Cardiac muscle cell (in vitro differentiated cells and primary cell): ENCODE results near the gene AGAP1. TPM values are rescaled to one million over a fixed set of nuclear protein-coding genes. Genes with fewer than 3 reads are reported as not detected.

ENCODE experiments used
- DNase-seq, 2 donors: peaks; one replicate each; pipeline versions ENCODE4 v3.0.0 to v3.0.0-alpha.2; 2010 to 2017; ENCODE audit warnings: low read depth in 1 of 2, low spot score in 1 of 2
- H3K27ac ChIP-seq: fragments of 200-600 bp; sonication (generic); 2 replicates; pipeline ENCODE4 v1.5.1; 2016
- H3K27me3 ChIP-seq: fragments of 200-600 bp; sonication (generic); 2 replicates; pipeline ENCODE4 v1.6.0; 2016; ENCODE audit warnings: control low read depth
- H3K36me3 ChIP-seq: fragments of 200-600 bp; sonication (generic); 2 replicates; pipeline ENCODE4 v1.5.1; 2016; ENCODE audit warnings: control low read depth
- H3K4me1 ChIP-seq: fragments of 200-600 bp; sonication (generic); 2 replicates; pipeline ENCODE4 v1.8.1; 2017; ENCODE audit warnings: low read depth, mild to moderate bottlenecking, mixed run types
- H3K4me3 ChIP-seq: fragments of 200-600 bp; sonication (generic); 2 replicates; pipeline ENCODE4 v1.5.1; 2016; ENCODE audit warnings: mild to moderate bottlenecking
- H3K9me3 ChIP-seq: fragments of 200-600 bp; sonication (generic); 2 replicates; pipeline ENCODE4 v1.5.1; 2017; ENCODE audit warnings: low read depth, mild to moderate bottlenecking, control low read depth
- polyA plus RNA-seq: library from polyadenylated mRNA; unstranded; fragments of >200 nt; fragmentation: Nextera tagmentation; extraction: Ambion mirVana; gene quantifications from 2 replicates; pipeline ENCODE4 v1.2.1, GENCODE V29; 2016
- total RNA-seq: library from RNA; depleted of rRNA; stranded (reverse); fragments of >200 nt; gene quantifications from 2 replicates; pipeline ENCODE4 v1.2.3, GENCODE V29; 2016
- TF ChIP-seq, protein P1 (sequence below): IDR thresholded peaks from 2 replicates; pipeline ENCODE4 v1.5.1; 2012; ENCODE audit warnings: low read depth, mild to moderate bottlenecking, low read length

The AGAP1 gene
- total and polyA plus RNA-seq, 2 experiments from 2014 or later = 8.6 to 38.2 TPM

DNA sequence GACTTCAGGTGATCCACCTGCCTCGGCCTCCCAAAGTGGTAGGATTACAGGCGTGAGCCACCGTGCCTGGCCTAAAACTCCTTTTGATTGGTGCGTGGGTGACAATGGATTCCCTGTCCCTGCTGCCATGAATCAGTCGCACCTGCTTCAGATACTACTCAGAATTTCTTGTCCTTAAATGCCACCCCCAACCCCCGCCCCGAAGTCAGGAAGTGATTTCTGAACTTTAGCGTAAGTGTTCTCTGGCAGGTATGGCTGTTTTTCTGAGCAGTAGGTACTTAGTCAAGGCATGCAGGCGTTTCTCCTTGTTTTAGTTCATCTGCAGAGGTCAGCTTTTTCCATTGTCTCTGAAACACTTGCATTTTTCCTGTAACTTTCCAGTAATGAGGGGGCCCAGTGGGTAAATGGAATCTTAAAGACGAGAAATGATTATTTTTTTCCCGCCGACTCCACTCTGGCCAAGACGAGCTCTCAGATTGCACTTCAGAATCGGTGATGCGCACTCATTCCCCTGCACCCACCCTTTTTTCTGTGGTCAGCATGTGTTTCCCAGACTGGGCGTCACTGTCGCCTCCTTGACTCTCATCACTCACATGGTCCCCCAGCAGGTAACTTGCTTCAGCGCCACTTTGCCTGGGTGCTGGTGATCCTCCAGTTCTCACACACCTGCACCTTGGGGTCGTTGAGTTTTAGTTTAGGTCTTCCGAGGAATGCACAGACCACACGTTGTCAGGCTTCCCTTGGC, 494.6 kb downstream of the AGAP1 start:
- no peak overlapping the region for H3K4me3 ChIP-seq
- no peaks in the 10 kb centered on the region for H3K27me3 ChIP-seq
- no peaks in the 10 kb centered on the region for H3K36me3 ChIP-seq
- TF ChIP-seq, protein P1, sequence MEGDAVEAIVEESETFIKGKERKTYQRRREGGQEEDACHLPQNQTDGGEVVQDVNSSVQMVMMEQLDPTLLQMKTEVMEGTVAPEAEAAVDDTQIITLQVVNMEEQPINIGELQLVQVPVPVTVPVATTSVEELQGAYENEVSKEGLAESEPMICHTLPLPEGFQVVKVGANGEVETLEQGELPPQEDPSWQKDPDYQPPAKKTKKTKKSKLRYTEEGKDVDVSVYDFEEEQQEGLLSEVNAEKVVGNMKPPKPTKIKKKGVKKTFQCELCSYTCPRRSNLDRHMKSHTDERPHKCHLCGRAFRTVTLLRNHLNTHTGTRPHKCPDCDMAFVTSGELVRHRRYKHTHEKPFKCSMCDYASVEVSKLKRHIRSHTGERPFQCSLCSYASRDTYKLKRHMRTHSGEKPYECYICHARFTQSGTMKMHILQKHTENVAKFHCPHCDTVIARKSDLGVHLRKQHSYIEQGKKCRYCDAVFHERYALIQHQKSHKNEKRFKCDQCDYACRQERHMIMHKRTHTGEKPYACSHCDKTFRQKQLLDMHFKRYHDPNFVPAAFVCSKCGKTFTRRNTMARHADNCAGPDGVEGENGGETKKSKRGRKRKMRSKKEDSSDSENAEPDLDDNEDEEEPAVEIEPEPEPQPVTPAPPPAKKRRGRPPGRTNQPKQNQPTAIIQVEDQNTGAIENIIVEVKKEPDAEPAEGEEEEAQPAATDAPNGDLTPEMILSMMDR = no peak
- no peak for DNase-seq
- no peak overlapping the region for H3K27ac ChIP-seq
- H3K9me3 ChIP-seq = no peaks in the 10 kb centered on the region
- H3K4me1 ChIP-seq = no peaks in the 10 kb centered on the region

GRCh38 chr2:235989591-235989990, 495.7 kb downstream of the AGAP1 start:
- no peak for DNase-seq
- Histone ChIP-seq H3K36me3 (no peaks in the 10 kb centered on the region), H3K4me1 (no peaks in the 10 kb centered on the region), H3K4me3 (no peak overlapping the region), H3K27ac (no peak overlapping the region), H3K27me3 (no peaks in the 10 kb centered on the region), H3K9me3 (no peaks in the 10 kb centered on the region)
- TF ChIP-seq, protein P1 = no peak

GRCh38 chr2:235990344-235990743, 496.5 kb downstream of the AGAP1 start:
- no peak overlapping the region for H3K27ac ChIP-seq
- TF ChIP-seq, protein P1 = no peak
- H3K9me3 ChIP-seq = no peaks in the 10 kb centered on the region
- H3K4me3 ChIP-seq = no peak overlapping the region
- no peak for DNase-seq
- no peaks in the 10 kb centered on the region for H3K4me1 ChIP-seq
- H3K27me3 ChIP-seq = no peaks in the 10 kb centered on the region
- H3K36me3 ChIP-seq = no peaks in the 10 kb centered on the region

DNA sequence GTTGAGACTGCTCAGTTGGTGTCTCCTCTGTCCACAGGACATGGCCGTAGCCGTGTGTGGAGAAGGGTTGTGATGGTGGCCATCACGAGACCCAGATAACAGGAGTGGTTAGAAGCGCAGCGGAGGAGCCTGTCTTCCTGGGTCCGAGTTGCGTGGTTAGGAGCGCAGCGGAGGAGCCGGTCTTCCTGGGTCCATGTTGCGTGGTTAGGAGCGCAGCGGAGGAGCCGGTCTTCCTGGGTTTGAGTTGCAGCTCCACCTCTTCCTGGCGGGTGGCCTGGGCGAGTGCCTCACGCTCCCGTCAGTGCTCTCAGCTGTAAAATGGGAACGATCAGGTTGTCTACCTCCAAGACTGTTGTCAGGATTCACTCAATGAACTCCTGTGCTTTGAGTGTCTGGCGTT, 498.2 kb downstream of the AGAP1 start:
- H3K27ac ChIP-seq = no peak overlapping the region
- DNase-seq = no peak
- H3K4me3 ChIP-seq = no peak overlapping the region
- H3K36me3 ChIP-seq = no peaks in the 10 kb centered on the region
- H3K4me1 ChIP-seq = no peaks in the 10 kb centered on the region
- TF ChIP-seq, protein P1 = no peak
- H3K9me3 ChIP-seq = no peaks in the 10 kb centered on the region
- H3K27me3 ChIP-seq = no peaks in the 10 kb centered on the region

- Histone ChIP-seq H3K36me3 (no peaks in the 10 kb centered on the region), H3K4me3 (no peak overlapping the region), H3K4me1 (no peaks in the 10 kb centered on the region), H3K27ac (no peak overlapping the region), H3K27me3 (no peaks in the 10 kb centered on the region), H3K9me3 (no peaks in the 10 kb centered on the region)
- TF ChIP-seq, protein P1 = no peak
- DNase-seq = no peak
These were observed 502.6 kb downstream of the AGAP1 start for GRCh38 chr2:235996419-235996818.
